GM12878 (cell line): ENCODE results near the gene PAK2. TPM values are rescaled to one million over a fixed set of nuclear protein-coding genes. Genes with fewer than 3 reads are reported as not detected.

Experiments
- ATAC-seq: fragments of 200-7000 bp; cut with Tn5 transposase; 3 replicates; pipeline ENCODE4 v1.9.1; 2020; ENCODE audit warnings: mild to moderate bottlenecking, moderate library complexity
- BruUV-seq: library from RNA; stranded (reverse); fragments of 400-500 nt; replicated peaks from 2 replicates; lab custom pipeline; 2021; lab: Mats Ljungman, UMichigan
- CTCF ChIA-PET: fragments of 300-600 bp; sonication (Branson Sonifier 250); formaldehyde crosslinking; extraction: SDS; loops from one replicate; lab custom pipeline; 2021; ENCODE audit warnings: inconsistent platforms; lab: Yijun Ruan, JAX
- POLR2A ChIA-PET: fragments of 350-600 bp; formaldehyde crosslinking; extraction: SDS; loops from one replicate; lab custom pipeline; 2021; ENCODE audit warnings: inconsistent platforms; lab: Charles Lee
- RAD21 ChIA-PET: fragments of 300-600 bp; sonication (Branson Sonifier 250); formaldehyde crosslinking; loops from one replicate; lab custom pipeline; 2023; ENCODE audit warnings: antibody characterized with exemption; ENCODE audit not compliant: unreplicated experiment; lab: Charles Lee
- SMC1A ChIA-PET: fragments of 300-600 bp; sonication (Branson Sonifier 250); formaldehyde crosslinking; loops from one replicate; lab custom pipeline; 2023; ENCODE audit not compliant: unreplicated experiment, uncharacterized antibody; lab: Charles Lee
- DNase-seq: peaks from one replicate; pipeline ENCODE4 v3.0.0-alpha.2; 2011; ENCODE audit warnings: low read depth, low spot score
- FAIRE-seq: peaks from 3 replicates; lab custom pipeline; 2011; peaks lifted over from hg19 to GRCh38; lab: Jason Lieb, UNC
- H2AFZ ChIP-seq: 2 replicates; pipeline ENCODE4 v1.6.0; 2011; ENCODE audit warnings: low read depth, low read length, control low read depth; ENCODE audit not compliant: control insufficient read depth
- H3K27ac ChIP-seq: 2 replicates; pipeline ENCODE4 v1.5.1; 2011; ENCODE audit warnings: control low read depth; ENCODE audit not compliant: control insufficient read depth, insufficient read depth
- H3K27me3 ChIP-seq, 2 experiments: replicated peaks in 1 of 2; 2 replicates each; pipeline versions ENCODE4 v1.6.0 to v1.6.1; 2011; ENCODE audit warnings: low read length in 1 of 2; ENCODE audit not compliant: control insufficient read depth in 2 of 2, insufficient read depth in 2 of 2
- H3K36me3 ChIP-seq, 2 experiments: 2 replicates each; pipeline ENCODE4 v1.5.1; 2011; ENCODE audit warnings: low read length in 1 of 2; ENCODE audit not compliant: control insufficient read depth in 2 of 2, insufficient read depth in 2 of 2
- H3K4me1 ChIP-seq: 2 replicates; pipeline ENCODE4 v1.6.1; 2011; ENCODE audit warnings: mild to moderate bottlenecking, low read length, moderate library complexity, mixed read lengths; ENCODE audit not compliant: control insufficient read depth, insufficient read depth
- H3K4me2 ChIP-seq: 2 replicates; pipeline ENCODE4 v1.6.0; 2011; ENCODE audit warnings: control low read depth; ENCODE audit not compliant: control insufficient read depth, insufficient read depth
- H3K4me3 ChIP-seq: fragments of 200-600 bp; sonication (generic); 2 replicates; pipeline ENCODE4 v1.5.1; 2016
- H3K79me2 ChIP-seq: 2 replicates; pipeline ENCODE4 v1.6.0; 2011; ENCODE audit warnings: low read length; ENCODE audit not compliant: control insufficient read depth, insufficient read depth
- H3K9ac ChIP-seq: 2 replicates; pipeline ENCODE4 v1.8.0; 2011; ENCODE audit warnings: low read length, control low read depth, mixed read lengths; ENCODE audit not compliant: control insufficient read depth, insufficient read depth
- H3K9me3 ChIP-seq: replicated peaks from 3 replicates; pipeline ENCODE4 v1.5.1; 2011; ENCODE audit warnings: mild to moderate bottlenecking, low read length; ENCODE audit not compliant: control insufficient read depth, insufficient read depth
- H4K20me1 ChIP-seq: 2 replicates; pipeline ENCODE4 v1.6.0; 2011; ENCODE audit not compliant: control insufficient read depth, insufficient read depth
- NR2C1 ChIP-seq: fragments of 450-650 bp; IDR thresholded peaks from 2 replicates; pipeline ENCODE4 v1.6.1; 2017; ENCODE audit warnings: antibody characterized with exemption, mild to moderate bottlenecking, moderate library complexity
- SIN3A ChIP-seq: IDR thresholded peaks from 2 replicates; pipeline ENCODE4 v1.6.1; 2012; ENCODE audit warnings: low read depth, low read length, improper control_type of control experiment
- WGBS: methylation state at CpG from one replicate; pipeline ENCODE4 v1.1.6; 2016; ENCODE audit warnings: low lambda C conversion rate; ENCODE audit not compliant: insufficient replicate concordance, insufficient coverage; ENCODE audit errors: missing lambda C conversion rate; 5-methylcytosine and 5-hydroxymethylcytosine counted together
- in situ Hi-C: fragments of 300-500 bp; cut with MboI; formaldehyde crosslinking; loops from 9 replicates; pipeline ENCODE4 v1.14.3; 2018; ENCODE audit warnings: mixed read lengths
- intact Hi-C: fragments of 100-400 bp; cut with micrococcal nuclease; formaldehyde crosslinking; loops from one replicate; pipeline ENCODE4 v1.14.2; 2022; ENCODE audit not compliant: unreplicated experiment
- polyA plus RNA-seq, 11 experiments: library from polyadenylated mRNA; depleted of rRNA in 4 of 11; unstranded in 6 of 11; stranded (reverse) in 5 of 11; fragments of >200 nt; fragmentation: Nextera tagmentation in 4 of 11; fragmentation: Illumina TruSeq in 1 of 11; extraction: Ambion mirVana in 4 of 11; extraction: Trizol in 1 of 11; gene quantifications; 1 replicate in 1 of 11; 2 replicates in 10 of 11; pipeline versions ENCODE4 v1.2.1 to v1.2.3, GENCODE V29; 2011 to 2016; ENCODE audit warnings: inconsistent platforms in 2 of 11, missing spikeins in 2 of 11, low read depth in 1 of 11
- total RNA-seq, 4 experiments: library from RNA; depleted of rRNA in 3 of 4; stranded (reverse); fragments of >200 nt in 3 of 4; fragmentation: Illumina TruSeq in 1 of 4; extraction: Trizol in 1 of 4; gene quantifications; 2 replicates each; pipeline versions ENCODE4 v1.2.1 to v1.2.3, GENCODE V29; 2013 to 2021
- TF ChIP-seq, protein P1 (sequence below): fragments of 450-650 bp; IDR thresholded peaks from 2 replicates; pipeline ENCODE4 v1.6.1; 2016; ENCODE audit warnings: mild to moderate bottlenecking, moderate library complexity, borderline replicate concordance
- TF ChIP-seq, protein P2 (sequence below): fragments of 450-650 bp; IDR thresholded peaks from 2 replicates; pipeline ENCODE4 v1.6.1; 2016; ENCODE audit warnings: mild to moderate bottlenecking

PAK2 gene
- total and polyA plus RNA-seq, 10 of the 15 experiments (the other 5 are each of a cell fraction or from before 2014, with no cell fraction given), result 9.0 to 59.1 (median 27.0) TPM

DNA sequence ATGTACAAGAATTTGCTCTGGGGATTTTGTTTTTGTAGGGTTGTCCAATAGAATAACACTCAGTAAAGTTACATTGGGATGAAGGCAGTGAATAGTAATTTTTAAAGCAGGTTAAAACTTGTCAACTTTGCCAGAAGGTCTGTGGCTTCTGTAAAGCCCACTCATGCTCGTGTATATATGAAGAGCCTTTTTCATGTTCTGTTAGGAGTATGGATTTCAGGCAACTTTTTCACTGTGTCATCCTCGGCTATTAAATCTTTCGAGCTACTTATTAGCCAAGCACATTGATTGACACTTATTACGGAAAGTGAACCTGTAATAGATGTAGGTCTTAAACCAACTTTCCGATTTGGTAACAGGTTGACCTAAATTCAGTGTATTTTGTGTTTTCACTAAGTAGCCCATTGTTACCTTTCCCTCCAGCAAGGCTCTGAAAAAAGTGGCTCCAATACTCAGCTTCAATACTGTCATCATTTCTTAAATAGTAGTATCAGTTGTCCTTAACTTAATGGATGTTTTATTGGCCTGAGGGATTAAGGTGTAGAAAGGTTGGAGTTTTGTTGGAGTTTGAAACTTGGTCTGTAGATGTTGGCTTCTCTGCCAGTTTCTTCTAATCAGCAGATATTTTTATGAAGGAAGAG is 1.7 kb downstream of the PAK2 start:
- ChIA-PET CTCF (interaction anchor here (1.4 to 3.3 kb wide), 2 partner anchors 56 to 132 kb away, joined by 6 to 10 read pairs; no protein-coding TSS in a partner anchor), SMC1A (interaction anchor here (0.6 to 1.2 kb wide), 5 partner anchors 30 to 318 kb away, joined by 3 to 6 read pairs (median 3); no protein-coding TSS in a partner anchor), POLR2A (interaction anchor here (0.8 to 2.4 kb wide), 2 partner anchors 17 to 23 kb away, joined by 4 to 8 read pairs; no protein-coding TSS in a partner anchor), RAD21 (interaction anchor here (0.8 to 2.2 kb wide), 6 partner anchors 24 to 132 kb away, joined by 3 to 7 read pairs (median 4); partner anchors contain the start of genes CEP19 and PIGX)
- H4K20me1 ChIP-seq, result no peaks in the 10 kb centered on the region
- no peaks in the 10 kb centered on the region; the same call in 2 of the 3 replicates for H3K9me3 ChIP-seq
- H3K36me3 ChIP-seq, result no peaks in the 10 kb centered on the region
- peaks cover 65% of the 10 kb centered on the region for H3K79me2 ChIP-seq
- intact Hi-C loops (no loop called here), in situ Hi-C loops (no loop called here)
- no peaks in the 10 kb centered on the region for H3K27me3 ChIP-seq
- TF ChIP-seq, protein P1, sequence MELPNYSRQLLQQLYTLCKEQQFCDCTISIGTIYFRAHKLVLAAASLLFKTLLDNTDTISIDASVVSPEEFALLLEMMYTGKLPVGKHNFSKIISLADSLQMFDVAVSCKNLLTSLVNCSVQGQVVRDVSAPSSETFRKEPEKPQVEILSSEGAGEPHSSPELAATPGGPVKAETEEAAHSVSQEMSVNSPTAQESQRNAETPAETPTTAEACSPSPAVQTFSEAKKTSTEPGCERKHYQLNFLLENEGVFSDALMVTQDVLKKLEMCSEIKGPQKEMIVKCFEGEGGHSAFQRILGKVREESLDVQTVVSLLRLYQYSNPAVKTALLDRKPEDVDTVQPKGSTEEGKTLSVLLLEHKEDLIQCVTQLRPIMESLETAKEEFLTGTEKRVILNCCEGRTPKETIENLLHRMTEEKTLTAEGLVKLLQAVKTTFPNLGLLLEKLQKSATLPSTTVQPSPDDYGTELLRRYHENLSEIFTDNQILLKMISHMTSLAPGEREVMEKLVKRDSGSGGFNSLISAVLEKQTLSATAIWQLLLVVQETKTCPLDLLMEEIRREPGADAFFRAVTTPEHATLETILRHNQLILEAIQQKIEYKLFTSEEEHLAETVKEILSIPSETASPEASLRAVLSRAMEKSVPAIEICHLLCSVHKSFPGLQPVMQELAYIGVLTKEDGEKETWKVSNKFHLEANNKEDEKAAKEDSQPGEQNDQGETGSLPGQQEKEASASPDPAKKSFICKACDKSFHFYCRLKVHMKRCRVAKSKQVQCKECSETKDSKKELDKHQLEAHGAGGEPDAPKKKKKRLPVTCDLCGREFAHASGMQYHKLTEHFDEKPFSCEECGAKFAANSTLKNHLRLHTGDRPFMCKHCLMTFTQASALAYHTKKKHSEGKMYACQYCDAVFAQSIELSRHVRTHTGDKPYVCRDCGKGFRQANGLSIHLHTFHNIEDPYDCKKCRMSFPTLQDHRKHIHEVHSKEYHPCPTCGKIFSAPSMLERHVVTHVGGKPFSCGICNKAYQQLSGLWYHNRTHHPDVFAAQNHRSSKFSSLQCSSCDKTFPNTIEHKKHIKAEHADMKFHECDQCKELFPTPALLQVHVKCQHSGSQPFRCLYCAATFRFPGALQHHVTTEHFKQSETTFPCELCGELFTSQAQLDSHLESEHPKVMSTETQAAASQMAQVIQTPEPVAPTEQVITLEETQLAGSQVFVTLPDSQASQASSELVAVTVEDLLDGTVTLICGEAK, result peak; percentile 83
- TF ChIP-seq NR2C1 (no peak), SIN3A (no peak)
- TF ChIP-seq, protein P2, sequence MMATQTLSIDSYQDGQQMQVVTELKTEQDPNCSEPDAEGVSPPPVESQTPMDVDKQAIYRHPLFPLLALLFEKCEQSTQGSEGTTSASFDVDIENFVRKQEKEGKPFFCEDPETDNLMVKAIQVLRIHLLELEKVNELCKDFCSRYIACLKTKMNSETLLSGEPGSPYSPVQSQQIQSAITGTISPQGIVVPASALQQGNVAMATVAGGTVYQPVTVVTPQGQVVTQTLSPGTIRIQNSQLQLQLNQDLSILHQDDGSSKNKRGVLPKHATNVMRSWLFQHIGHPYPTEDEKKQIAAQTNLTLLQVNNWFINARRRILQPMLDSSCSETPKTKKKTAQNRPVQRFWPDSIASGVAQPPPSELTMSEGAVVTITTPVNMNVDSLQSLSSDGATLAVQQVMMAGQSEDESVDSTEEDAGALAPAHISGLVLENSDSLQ, result peak; percentile 86
- no peaks in the 10 kb centered on the region for H3K4me1 ChIP-seq
- peak overlapping the region; percentile 52 for H3K4me2 ChIP-seq
- WGBS, result 1% methylated on average over 5 of the region's 5 CpGs
- ATAC-seq (no peak), DNase-seq (no peak), FAIRE-seq (no peak)
- peak overlapping the region; percentile 92 for H3K27ac ChIP-seq
- no peak overlapping the region for H2AFZ ChIP-seq
- H3K4me3 ChIP-seq, result peak overlapping the region; percentile 95
- peak overlapping the region; percentile 95 for H3K9ac ChIP-seq
- BruUV-seq, result TSS peak; percentile 70
